HG03432 (cell line): ENCODE results near the gene DNASE1.

Source experiments
- ATAC-seq: cut with Tn5 transposase; IDR thresholded peaks from one replicate; pipeline ENCODE4 v1.9.1; 2021; ENCODE audit warnings: mild to moderate bottlenecking, moderate library complexity; ENCODE audit not compliant: unreplicated experiment

Gene DNASE1

GRCh38 chr16:3661922-3662321 lies 7.4 kb downstream of the DNASE1 start:
- ATAC-seq = no peak

DNA sequence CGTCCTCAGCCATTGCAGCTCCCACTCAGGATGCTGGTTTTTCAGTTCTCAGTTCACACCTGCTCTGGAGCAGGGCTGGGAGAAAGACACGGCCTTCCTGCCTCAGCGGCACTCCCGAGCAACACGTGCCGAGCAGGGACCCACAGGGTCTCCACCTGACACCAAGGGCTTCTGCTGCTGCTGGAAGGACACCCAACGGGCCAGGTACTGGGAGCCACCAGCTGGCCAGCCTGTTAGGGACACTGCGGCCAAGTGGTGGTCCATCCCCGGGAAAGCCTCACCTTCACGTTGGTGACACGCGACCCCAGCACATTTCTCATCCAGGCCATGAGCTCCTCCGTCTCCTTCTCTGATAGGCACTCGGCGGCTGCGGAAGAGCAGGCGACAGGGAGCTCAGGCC lies 8.1 kb downstream of the DNASE1 start:
- no peak for ATAC-seq

DNA sequence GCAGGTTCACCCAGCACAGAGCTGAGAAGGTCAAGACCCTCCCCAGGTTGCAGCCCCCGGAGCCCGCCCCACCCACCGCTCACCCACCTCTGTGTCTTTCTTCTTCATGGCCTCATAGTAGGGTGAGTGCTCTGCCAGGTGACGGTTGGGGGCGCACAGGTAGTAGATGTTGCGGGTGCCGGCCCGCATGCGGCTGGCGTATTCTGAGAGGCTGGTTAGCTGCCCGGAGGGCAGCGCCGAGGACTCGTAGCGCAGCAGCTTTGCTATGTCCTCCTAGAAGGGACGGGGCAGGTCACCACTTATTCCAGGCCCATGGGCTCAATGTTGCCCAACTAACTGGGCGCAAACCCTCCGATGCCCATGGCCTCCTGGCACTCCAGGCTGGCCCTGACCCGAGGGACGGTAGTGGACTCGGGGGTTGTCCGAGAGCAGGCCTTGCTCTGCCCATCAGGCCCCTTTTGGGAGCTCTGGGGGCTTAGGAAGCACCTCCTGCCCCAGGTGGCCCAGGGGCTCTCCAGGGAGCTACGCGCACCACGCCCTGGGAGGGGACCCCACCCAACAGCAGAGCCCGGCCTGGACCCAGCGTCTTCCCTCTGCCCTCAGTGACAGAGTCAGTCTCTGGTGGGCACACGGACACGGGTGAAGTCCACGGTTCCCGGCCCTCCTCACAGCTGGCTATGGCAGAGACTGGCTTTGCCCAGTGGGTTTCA lies 9.9 kb downstream of the DNASE1 start:
- no peak for ATAC-seq

GRCh38 chr16:3665508-3665907 lies 11.0 kb downstream of the DNASE1 start:
- no peak for ATAC-seq

DNA sequence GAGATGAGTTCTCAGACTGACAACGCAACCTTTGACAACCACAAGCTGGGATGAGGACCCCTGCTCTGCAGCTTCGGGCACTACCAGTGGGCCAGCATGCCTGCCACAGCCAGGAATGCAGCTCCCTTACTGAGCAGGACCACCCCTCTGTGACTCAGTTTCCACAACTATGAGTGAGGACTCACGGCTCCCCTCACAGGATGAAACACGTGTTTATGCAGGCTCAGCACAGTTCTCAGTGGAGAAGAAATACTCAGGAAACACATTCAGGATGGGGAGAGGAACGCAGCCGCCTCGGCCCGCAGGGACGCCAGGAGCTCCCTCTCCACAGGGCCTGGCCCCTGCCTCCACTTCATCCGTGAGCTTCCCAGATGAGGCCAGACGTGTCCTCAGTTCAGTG lies 14.1 kb downstream of the DNASE1 start:
- no peak for ATAC-seq

- no peak for ATAC-seq
Measured at GRCh38 chr16:3669082-3669481, 14.6 kb downstream of the DNASE1 start.

DNA sequence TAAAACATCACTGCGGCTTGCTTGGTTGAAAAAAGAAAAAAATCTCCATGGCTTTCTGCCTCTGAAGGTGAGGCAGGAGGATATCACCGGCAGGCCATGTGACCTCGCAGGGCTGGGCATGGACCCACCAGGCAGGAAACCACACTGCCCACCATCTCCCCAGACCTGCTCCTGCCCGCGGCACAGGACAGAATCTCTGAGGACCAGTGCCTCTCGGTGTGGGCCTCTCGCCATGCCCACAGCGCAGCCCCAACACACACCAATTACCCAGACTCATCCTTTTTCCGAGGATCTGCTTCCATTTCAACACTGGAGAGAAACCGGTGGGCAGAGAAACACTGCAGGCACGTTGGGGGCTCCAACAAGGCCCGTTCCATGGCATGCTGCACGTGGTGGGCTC lies 16.2 kb downstream of the DNASE1 start:
- ATAC-seq = no peak

GRCh38 chr16:3671424-3671823 lies 16.9 kb downstream of the DNASE1 start:
- ATAC-seq = no peak

DNA sequence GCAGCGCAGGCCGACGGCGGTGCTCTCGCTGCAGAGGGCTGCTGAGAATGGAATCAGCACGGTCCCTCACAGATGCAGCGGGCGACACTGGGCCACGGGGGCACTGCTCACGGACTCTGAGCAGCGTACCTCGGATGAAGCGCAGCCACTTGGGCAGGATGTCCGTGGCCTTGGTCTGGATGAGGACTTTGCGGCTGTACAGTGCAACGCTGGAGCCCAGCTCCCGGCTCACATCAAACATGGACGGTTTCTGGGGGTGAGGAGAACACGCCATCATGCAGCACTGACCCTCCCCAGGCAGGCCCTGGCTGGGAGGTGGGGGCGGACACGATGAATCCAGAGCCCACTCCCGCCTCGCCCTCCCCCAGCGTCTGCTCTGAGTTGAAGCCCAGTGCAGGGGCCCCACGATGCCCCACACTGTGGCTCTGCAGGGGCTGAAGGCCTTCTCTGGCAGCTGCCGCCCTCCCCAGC lies 18.1 kb downstream of the DNASE1 start:
- no peak for ATAC-seq

DNA sequence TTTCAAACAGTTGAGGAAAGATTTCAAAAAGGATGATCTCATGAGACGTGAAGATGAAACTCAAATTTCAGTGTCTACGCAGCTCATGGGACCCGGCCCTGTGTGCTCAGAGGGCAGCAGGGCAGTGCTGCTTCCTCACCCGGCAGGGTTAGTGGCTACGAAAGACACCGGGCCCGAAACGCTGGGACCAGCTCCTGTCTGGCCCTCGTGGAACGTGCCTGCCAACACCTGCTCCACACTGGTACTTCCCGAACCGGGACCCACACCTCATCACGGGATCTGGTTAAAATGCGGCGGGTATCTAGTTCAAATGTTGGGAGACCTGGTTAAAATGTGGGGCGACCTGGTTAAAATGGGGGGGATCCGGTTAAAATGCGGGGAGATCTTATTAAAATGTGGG lies 18.7 kb downstream of the DNASE1 start:
- ATAC-seq = no peak

DNA sequence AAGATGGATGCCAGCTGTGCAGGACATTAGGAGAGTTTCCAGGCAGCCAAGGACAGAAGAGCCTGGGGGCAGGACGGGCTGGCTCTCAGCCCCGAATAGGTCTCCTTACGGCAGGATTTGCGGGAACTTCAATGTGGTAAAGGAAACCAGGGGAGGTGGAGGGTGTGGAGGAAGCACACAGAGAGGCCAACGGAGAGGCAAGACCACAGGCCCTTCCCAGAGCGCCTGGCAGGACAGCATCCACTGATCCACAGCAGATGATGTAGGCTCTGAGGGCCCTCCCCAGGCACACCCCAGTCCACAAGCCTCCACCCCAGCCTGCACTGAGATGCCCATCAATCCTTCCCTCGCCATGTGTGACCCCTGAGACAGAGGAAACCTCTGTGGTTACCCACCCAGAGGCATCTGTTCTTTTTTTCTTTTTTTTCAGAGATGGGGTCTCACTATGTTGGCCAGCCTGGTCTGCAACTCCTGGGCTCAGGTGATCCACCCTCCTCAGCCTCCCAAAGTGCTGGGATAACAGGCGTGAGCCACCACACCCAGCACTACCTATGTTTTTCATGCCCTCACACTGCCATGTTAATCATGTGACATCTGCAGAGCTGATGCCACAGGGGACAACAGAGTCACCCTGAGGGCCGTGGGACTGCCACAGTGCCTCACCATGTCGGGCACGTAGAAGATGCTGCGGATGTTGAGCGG lies 19.3 kb downstream of the DNASE1 start:
- ATAC-seq = no peak

GRCh38 chr16:3674513-3675295 lies 20.2 kb downstream of the DNASE1 start:
- ATAC-seq = no peak

GRCh38 chr16:3675601-3676130 lies 21.2 kb downstream of the DNASE1 start:
- no peak for ATAC-seq

- no peak for ATAC-seq
Measured at GRCh38 chr16:3677994-3678393, 23.5 kb downstream of the DNASE1 start.

GRCh38 chr16:3681206-3681605 lies 26.7 kb downstream of the DNASE1 start:
- ATAC-seq = no peak

DNA sequence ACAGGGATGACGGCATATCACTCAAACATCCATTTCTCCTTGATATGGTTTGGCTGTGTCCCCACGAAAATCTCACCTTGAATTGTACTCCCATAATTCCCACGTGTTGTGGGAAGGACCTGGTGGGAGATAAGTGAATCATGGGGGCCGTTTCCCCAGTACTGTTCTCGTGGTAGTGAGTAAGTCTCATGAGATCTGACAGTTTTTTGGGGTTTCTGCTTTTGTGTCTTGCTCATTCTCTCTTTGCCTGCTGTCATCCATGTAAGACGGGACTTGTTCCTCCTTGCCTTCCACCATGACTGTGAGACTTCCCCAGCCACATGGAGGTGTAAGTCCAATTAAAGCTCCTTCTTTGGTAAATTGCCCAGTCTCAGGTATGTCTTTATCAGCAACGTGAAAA lies 32.5 kb downstream of the DNASE1 start:
- no peak for ATAC-seq

DNA sequence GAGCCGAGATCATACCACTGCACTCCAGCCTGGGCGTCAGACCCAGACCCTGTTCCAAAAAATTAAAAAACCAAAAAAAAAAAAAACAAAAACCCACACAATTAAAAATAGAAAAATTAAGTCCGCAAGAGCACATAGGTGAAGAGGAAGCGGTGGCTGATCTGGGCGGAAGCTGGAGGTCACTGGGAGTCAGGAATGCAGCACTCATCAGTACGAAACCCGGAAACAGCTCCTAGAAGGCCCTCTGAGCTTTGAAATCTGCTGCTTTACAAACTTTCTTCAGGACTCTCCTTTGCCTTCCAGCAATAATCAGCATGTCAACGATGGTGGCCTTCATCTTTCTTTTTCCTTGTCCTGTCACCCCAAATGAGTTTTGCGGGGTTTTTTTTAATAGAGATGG lies 33.3 kb downstream of the DNASE1 start:
- ATAC-seq = no peak

- no peak for ATAC-seq
Measured at GRCh38 chr16:3689731-3690130, 35.2 kb downstream of the DNASE1 start.

DNA sequence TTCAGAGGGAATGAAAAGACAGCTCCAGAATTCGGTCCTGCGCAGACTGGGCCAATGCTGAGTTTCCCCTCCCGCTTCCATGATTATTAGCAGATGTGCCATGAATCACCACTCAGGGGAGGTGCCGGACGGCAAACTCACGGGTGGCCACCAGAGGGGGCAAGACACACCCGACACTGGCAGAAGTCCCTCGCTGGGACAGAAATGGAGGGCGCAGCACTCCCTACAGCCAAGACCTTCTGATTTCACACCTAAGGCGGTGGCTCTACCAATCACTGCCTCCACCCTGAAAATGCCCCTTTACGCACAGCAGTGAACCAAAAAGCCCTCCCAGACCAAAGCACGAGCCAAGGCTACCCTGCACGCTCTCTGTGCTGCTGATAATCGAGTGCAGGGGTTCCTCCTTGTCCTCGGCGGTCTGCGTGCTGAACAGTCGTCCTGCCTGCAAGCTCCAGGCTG lies 36.0 kb downstream of the DNASE1 start:
- ATAC-seq = peak; percentile 83

GRCh38 chr16:3690980-3691720 lies 36.7 kb downstream of the DNASE1 start:
- ATAC-seq = no peak

GRCh38 chr16:3691761-3692160 lies 37.3 kb downstream of the DNASE1 start:
- ATAC-seq = no peak
